K562 (cell line): ENCODE data around the gene PTGIR. TPM values are rescaled to one million over a fixed set of nuclear protein-coding genes. Genes with fewer than 3 reads are reported as not detected.

ENCODE experiments used
- ATAC-seq: fragments of 200-7000 bp; cut with Tn5 transposase; 3 replicates; pipeline ENCODE4 v1.9.1; 2020; ENCODE audit warnings: moderate library complexity
- BruUV-seq: library from RNA; stranded (reverse); fragments of 400-500 nt; replicated peaks from 2 replicates; lab custom pipeline; 2021; lab: Mats Ljungman, UMichigan
- CTCF ChIA-PET: fragments of 300-600 bp; formaldehyde crosslinking; extraction: SDS; loops from one replicate; lab custom pipeline; 2021; ENCODE audit warnings: low intra/inter-chr PET ratio; lab: Yijun Ruan, JAX
- POLR2A ChIA-PET: fragments of 300-600, 350-650 bp; sonication (Branson Sonifier 250); formaldehyde crosslinking; extraction: SDS; loops from one replicate; lab custom pipeline; 2021; ENCODE audit warnings: antibody characterized with exemption, inconsistent platforms; lab: Yijun Ruan, JAX
- DNase-seq, 4 experiments: peaks; one replicate each; pipeline versions ENCODE4 v3.0.0 to v3.0.0-alpha.2; 2011 to 2018; ENCODE audit warnings: low spot score in 3 of 4, mixed read lengths in 3 of 4; ENCODE audit errors: extremely low read depth in 1 of 4
- FAIRE-seq: peaks from 2 replicates; lab custom pipeline; 2011; peaks lifted over from hg19 to GRCh38; lab: Jason Lieb, UNC
- H2AFZ ChIP-seq: 2 replicates; pipeline ENCODE4 v1.6.0; 2011; ENCODE audit warnings: low read depth, low read length, control low read depth, inconsistent platforms
- H3K27ac ChIP-seq: fragments of 200-600 bp; 3 replicates; pipeline ENCODE4 v1.8.0; 2011; ENCODE audit warnings: low read depth, mild to moderate bottlenecking, control low read depth, inconsistent platforms, low read length, moderate library complexity, mixed read lengths; ENCODE audit errors: extremely low read depth
- H3K27me3 ChIP-seq, 2 experiments: fragments of 300-600 bp in 1 of 2; 2 replicates in 1 of 2; 3 replicates in 1 of 2; pipeline versions ENCODE4 v1.6.0 to v1.8.0; 2011; ENCODE audit warnings: inconsistent platforms in 2 of 2, low read length in 2 of 2, mild to moderate bottlenecking in 1 of 2, mixed read lengths in 1 of 2, moderate library complexity in 1 of 2; ENCODE audit not compliant: control insufficient read depth in 2 of 2, insufficient read depth in 2 of 2
- H3K36me3 ChIP-seq: fragments of 300-600 bp; 3 replicates; pipeline ENCODE4 v1.8.0; 2011; ENCODE audit warnings: mild to moderate bottlenecking, low read length, inconsistent platforms; ENCODE audit not compliant: control insufficient read depth, insufficient read depth
- H3K4me1 ChIP-seq, 2 experiments: fragments of 200-600 bp in 1 of 2; replicated peaks in 1 of 2; 2 replicates in 1 of 2; 3 replicates in 1 of 2; pipeline versions ENCODE4 v1.5.1 to v1.8.0; 2011; ENCODE audit warnings: inconsistent platforms in 2 of 2, low read length in 2 of 2, mild to moderate bottlenecking in 1 of 2, mixed read lengths in 1 of 2, moderate library complexity in 1 of 2; ENCODE audit not compliant: control insufficient read depth in 2 of 2, insufficient read depth in 2 of 2
- H3K4me2 ChIP-seq: 2 replicates; pipeline ENCODE4 v1.6.1; 2011; ENCODE audit warnings: low read length, control low read depth, inconsistent platforms, mixed read lengths; ENCODE audit not compliant: insufficient read depth
- H3K4me3 ChIP-seq: fragments of 200-600 bp; sonication (generic), shearing (Covaris generic); 2 replicates; pipeline ENCODE4 v1.5.1; 2016; ENCODE audit warnings: control low read depth, inconsistent platforms
- H3K79me2 ChIP-seq: fragments of 200-600 bp; 3 replicates; pipeline ENCODE4 v1.8.0; 2011; ENCODE audit warnings: low read length, inconsistent platforms; ENCODE audit not compliant: control insufficient read depth, insufficient read depth
- H3K9ac ChIP-seq, 2 experiments: 2 replicates each; pipeline versions ENCODE4 v1.6.0 to v1.6.1; 2011; ENCODE audit warnings: low read depth in 2 of 2, low read length in 2 of 2, control low read depth in 1 of 2, inconsistent platforms in 1 of 2, mild to moderate bottlenecking in 1 of 2, mixed read lengths in 1 of 2; ENCODE audit not compliant: insufficient read depth in 1 of 2
- H3K9me1 ChIP-seq: one replicate; pipeline ENCODE4 v1.6.0; 2011; ENCODE audit warnings: inconsistent platforms, mild to moderate bottlenecking, low read length, moderate library complexity; ENCODE audit not compliant: control insufficient read depth, insufficient read depth
- H3K9me3 ChIP-seq: replicated peaks from 2 replicates; pipeline ENCODE4 v1.5.1; 2011; ENCODE audit warnings: low read depth, low read length, inconsistent platforms; ENCODE audit not compliant: control insufficient read depth, insufficient read depth
- H4K20me1 ChIP-seq: replicated peaks from 2 replicates; pipeline ENCODE4 v1.6.1; 2011; ENCODE audit warnings: low read length, inconsistent platforms, mixed read lengths; ENCODE audit not compliant: control insufficient read depth, insufficient read depth
- CTCF ChIP-seq, 3 experiments: IDR thresholded peaks in 2 of 3; conservative IDR thresholded peaks in 1 of 3; 2 replicates each; pipeline ENCODE4 v1.5.1; 2011 to 2012; ENCODE audit warnings: low read length in 3 of 3, mild to moderate bottlenecking in 3 of 3, control low read depth in 2 of 3, improper control_type of control experiment in 1 of 3, inconsistent platforms in 1 of 3, low read depth in 1 of 3, mixed read lengths in 1 of 3, moderate library complexity in 1 of 3; ENCODE audit not compliant: insufficient read depth in 2 of 3
- HDAC6 ChIP-seq: IDR thresholded peaks from 2 replicates; pipeline ENCODE4 v1.6.1; 2012; ENCODE audit warnings: low read depth, mild to moderate bottlenecking, control low read depth, inconsistent platforms, low read length, moderate library complexity
- RBFOX2 ChIP-seq: fragments of 200-400 bp; formaldehyde crosslinking; IDR thresholded peaks from 2 replicates; pipeline ENCODE4 v1.6.1; 2017; ENCODE audit warnings: low read depth, mild to moderate bottlenecking, low read length, moderate library complexity
- WGBS: fragments of 100-300 bp; shearing (Covaris generic); methylation state at CpG from one replicate; pipeline ENCODE4 v1.1.6; 2016; ENCODE audit warnings: low coverage, mixed read lengths; ENCODE audit not compliant: insufficient coverage; ENCODE audit errors: missing lambda C conversion rate; 5-methylcytosine and 5-hydroxymethylcytosine counted together
- in situ Hi-C: fragments of 300-500 bp; cut with MboI; formaldehyde crosslinking; loops from 4 replicates; pipeline ENCODE4 v1.15.0; 2018; ENCODE audit warnings: inconsistent platforms, mixed read lengths
- intact Hi-C: fragments of 100-400 bp; cut with micrococcal nuclease; formaldehyde crosslinking; loops from 2 replicates; pipeline ENCODE4 v1.14.2; 2022
- polyA plus RNA-seq, 8 experiments: library from polyadenylated mRNA; depleted of rRNA in 4 of 8; stranded (reverse) in 5 of 8; unstranded in 3 of 8; fragments of >200 nt; fragmentation: Nextera tagmentation in 2 of 8; fragmentation: Illumina TruSeq in 1 of 8; extraction: Ambion mirVana in 2 of 8; extraction: Trizol in 1 of 8; gene quantifications; 2 replicates each; pipeline versions ENCODE4 v1.2.1 to v1.2.3, GENCODE V29; 2011 to 2014; ENCODE audit warnings: inconsistent platforms in 1 of 8, missing spikeins in 1 of 8
- total RNA-seq, 7 experiments: library from RNA; depleted of rRNA in 6 of 7; stranded (reverse); fragments of >200 nt in 6 of 7; fragmentation: Illumina TruSeq in 2 of 7; extraction: Trizol in 2 of 7; gene quantifications; 2 replicates each; pipeline versions ENCODE4 v1.2.1 to v1.2.3, GENCODE V29; 2011 to 2021; ENCODE audit warnings: low replicate concordance in 1 of 7

Gene PTGIR
- total and polyA plus RNA-seq, 9 of the 15 experiments (the other 6 are each of a cell fraction or from before 2014, with no cell fraction given) = 0.11 to 3.4 (median 1.1) TPM; not detected in 1

- Histone ChIP-seq H2AFZ (no peak overlapping the region), H3K9me1 (no peaks in the 10 kb centered on the region), H3K27ac (no peak overlapping the region), H3K36me3 (peaks cover 71% of the 10 kb centered on the region; the same call in 2 of the 3 replicates), H3K9me3 (peaks cover 4% of the 10 kb centered on the region; the same call in 1 of the 2 replicates), H4K20me1 (peaks cover 35% of the 10 kb centered on the region), H3K4me2 (no peak overlapping the region), H3K27me3 (no peaks in the 10 kb centered on the region), H3K4me3 (no peak overlapping the region), H3K79me2 (peaks cover 49% of the 10 kb centered on the region), H3K9ac (peak overlapping the region in 1 of 2 experiments; percentile 75; a peak in 1 of 4 replicates), H3K4me1 (peaks cover 15 to 48% of the 10 kb centered on the region in 2 experiments; a peak in 4 of 5 replicates)
- peak in 2 of 4 experiments; percentile 10 to 14 for DNase-seq
- TF ChIP-seq HDAC6 (no peak), RBFOX2 (peak; percentile 35; the same call in 1 of the 2 replicates), CTCF (IDR thresholded peaks at IDR 0.05 in 2 of 3, conservative IDR thresholded peaks at IDR 0.05 in 1 of 3; ENCODE audit: insufficient read depth in 2 of 3, low read depth in 1 of 3, low read length in 3 of 3) (0 out of 6 replicates have a peak, but pooled peaks of 1 of the 3 experiments have one; percentile 4)
- no TSS peak for BruUV-seq
- POLR2A ChIA-PET = interaction anchor here (0.7 kb wide), 1 partner anchor 618 kb away, joined by 4 read pairs; no protein-coding TSS in a partner anchor
- no peak for FAIRE-seq
- no peak for ATAC-seq
- WGBS = 90% methylated on average over 11 of the region's 13 CpGs
- CTCF ChIA-PET = no interaction called here
- in situ Hi-C loops = no loop called here
- intact Hi-C loops = no loop called here
These were observed 20.0 kb downstream of the PTGIR start for GRCh38 chr19:46604781-46605355.
